ENCODE data around the gene AVPR1B. TPM values are rescaled to one million over a fixed set of nuclear protein-coding genes. Genes with fewer than 3 reads are reported as not detected.

Gene AVPR1B
- total and polyA plus RNA-seq, 2 of the 13 experiments (the other 11 are each of a cell fraction or from before 2014, with no cell fraction given) = 0.05 TPM; not detected in 1

- TF ChIP-seq KIAA2018 (CRISPR knock-in tag; IDR thresholded peaks at IDR 0.05; ENCODE audit: borderline replicate concordance) = no peak
- TF ChIP-seq ZBTB34 (CRISPR knock-in tag; IDR thresholded peaks at IDR 0.05) = no peak
- no peak for TF ChIP-seq NFRKB (IDR thresholded peaks at IDR 0.05)
- no peak for TF ChIP-seq MBD4 (IDR thresholded peaks at IDR 0.05; ENCODE audit: borderline replicate concordance, low read length)
- no peak for TF ChIP-seq HDAC1 (CRISPR knock-in tag; IDR thresholded peaks at IDR 0.05)
- no peak for TF ChIP-seq THAP9 (CRISPR knock-in tag; IDR thresholded peaks at IDR 0.05; ENCODE audit: borderline replicate concordance)
- no peak for TF ChIP-seq NR1H2 (CRISPR knock-in tag; IDR thresholded peaks at IDR 0.05; ENCODE audit: borderline replicate concordance, low read depth)
- TF ChIP-seq ELK4 (CRISPR knock-in tag; IDR thresholded peaks at IDR 0.05; ENCODE audit: borderline replicate concordance) = no peak
- no peak for TF ChIP-seq DNMT3B (CRISPR knock-in tag; conservative IDR thresholded peaks at IDR 0.05)
These were observed 56.3 kb downstream of the AVPR1B start (continued) for GRCh38 chr1:206060844-206061243.
